HG03575 (cell line): ENCODE results near the gene MPV17L2.
"Not testable (repeated sequence)": the region's sequence is repeated elsewhere in the genome, so short reads cannot be mapped to it uniquely, and the experiment has no call there.

Experiments used
- ATAC-seq: cut with Tn5 transposase; IDR thresholded peaks from one replicate; pipeline ENCODE4 v1.9.1; 2021; ENCODE audit not compliant: unreplicated experiment, insufficient number of reproducible peaks, low FRiP score; ENCODE audit errors: extremely low read depth

Gene MPV17L2

GRCh38 chr19:18208098-18208951 lies 15.3 kb downstream of the MPV17L2 start:
- no peak for ATAC-seq

DNA sequence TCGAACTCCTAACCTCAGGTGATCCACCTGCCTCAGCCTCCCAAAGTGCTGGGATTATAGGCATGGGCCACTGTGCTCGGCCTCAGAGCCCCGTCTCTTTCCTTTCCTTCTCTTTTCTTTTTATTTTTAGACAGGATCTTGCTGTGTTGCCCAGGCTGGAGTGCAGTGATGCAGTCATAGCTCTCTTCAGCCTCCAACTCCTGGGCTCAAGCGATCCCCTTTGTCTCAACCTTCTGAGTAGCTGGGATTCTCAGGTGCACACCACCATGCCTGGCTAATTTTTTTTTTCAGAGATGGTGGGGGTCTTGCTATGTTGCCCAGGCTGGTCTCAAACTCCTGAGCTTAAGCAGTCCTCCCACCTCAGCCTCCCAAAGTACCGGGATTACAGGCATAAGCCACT lies 16.9 kb downstream of the MPV17L2 start:
- ATAC-seq = not testable (repeated sequence)

DNA sequence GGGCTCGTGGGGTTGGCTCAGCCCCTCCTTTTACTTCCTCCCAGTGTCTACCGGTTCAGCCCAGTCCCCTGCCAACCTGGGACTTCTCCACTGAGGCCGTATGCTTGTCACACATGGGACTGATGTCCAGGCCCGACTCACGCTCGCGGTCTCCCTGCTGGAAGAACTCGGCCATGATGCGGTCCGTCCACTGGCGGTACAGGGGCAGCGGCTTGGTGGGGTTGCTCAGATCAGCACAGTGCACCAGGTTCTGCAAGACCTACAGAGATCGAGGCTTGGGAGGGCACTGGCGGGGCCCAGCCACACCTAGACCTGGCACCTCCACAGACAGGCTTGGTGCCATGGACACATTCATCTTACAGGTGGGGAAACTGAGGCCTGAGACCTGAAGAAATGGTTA lies 18.7 kb downstream of the MPV17L2 start:
- no peak for ATAC-seq

DNA sequence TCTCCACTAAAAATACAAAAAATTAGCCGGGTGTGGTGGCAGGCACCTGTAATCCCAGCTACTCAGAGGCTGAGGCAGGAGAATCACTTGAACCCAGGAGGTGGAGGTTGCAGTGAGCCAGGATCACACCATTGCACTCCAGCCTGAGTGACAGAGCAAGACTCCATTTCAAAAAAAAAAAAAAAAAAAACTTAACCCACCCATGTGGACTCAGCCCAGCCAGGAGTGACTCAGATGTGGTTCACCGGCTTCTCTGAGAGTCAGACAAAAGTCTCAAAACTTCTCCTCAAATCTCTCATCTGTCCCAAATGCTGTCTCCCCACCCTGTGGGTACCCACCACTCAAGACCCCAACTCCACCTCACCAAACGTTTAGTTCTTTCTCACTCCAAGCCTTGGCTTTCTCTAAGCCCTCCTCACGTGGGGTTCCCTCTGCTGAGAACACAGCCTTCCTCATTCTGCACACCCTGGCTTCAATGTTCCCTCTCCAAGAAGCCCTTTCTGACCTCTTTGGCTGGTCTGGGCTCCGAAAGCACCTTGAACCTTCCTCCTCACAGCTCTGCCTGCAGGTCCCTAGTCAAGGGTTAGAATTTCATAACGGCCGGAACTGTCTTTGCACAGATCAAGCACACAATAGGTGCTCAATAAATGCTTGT lies 21.9 kb downstream of the MPV17L2 start:
- no peak for ATAC-seq

DNA sequence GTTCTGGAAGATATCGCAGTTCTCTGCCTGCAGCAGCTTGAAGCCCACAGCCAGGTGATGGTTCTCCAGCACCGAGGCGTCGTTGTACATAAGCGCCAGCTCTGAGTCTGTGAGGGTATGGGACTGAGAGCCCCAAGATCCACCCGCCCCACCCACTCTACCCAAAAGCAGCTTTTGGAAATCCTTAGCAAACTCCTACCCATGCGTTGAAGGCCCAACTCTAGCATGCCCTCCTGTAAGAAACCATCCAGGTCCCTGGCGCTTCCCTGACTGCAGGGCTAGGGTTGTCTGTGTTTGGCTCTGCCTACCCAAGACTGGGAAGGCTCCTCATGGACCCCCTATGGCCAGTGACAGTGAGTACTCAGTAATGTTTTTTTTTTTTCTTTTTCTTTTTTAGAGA lies 23.8 kb downstream of the MPV17L2 start:
- ATAC-seq = no peak

DNA sequence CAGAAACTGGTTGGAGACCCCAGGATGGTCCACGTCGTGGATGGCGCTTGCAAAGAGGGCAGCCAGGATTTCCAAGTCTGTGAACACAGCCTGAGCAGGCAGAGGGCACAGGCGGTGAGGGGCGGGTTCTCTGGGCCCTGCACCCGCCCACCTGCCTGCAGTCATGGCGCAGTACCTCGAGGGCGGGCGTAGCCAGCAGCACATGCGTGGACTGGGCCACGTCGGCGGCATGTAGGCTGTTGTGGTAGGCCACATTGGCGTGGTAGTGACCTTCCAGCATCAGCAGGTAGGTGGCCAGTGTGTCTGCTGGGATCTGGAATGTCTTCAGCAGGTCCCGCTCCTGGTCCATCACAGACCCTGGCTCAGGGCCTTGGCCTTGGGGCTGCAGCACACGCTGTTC lies 25.1 kb downstream of the MPV17L2 start:
- ATAC-seq = no peak

- ATAC-seq = no peak
These were observed 25.6 kb downstream of the MPV17L2 start for GRCh38 chr19:18218600-18218999.

GRCh38 chr19:18219911-18220631 lies 27.1 kb downstream of the MPV17L2 start:
- ATAC-seq = no peak

DNA sequence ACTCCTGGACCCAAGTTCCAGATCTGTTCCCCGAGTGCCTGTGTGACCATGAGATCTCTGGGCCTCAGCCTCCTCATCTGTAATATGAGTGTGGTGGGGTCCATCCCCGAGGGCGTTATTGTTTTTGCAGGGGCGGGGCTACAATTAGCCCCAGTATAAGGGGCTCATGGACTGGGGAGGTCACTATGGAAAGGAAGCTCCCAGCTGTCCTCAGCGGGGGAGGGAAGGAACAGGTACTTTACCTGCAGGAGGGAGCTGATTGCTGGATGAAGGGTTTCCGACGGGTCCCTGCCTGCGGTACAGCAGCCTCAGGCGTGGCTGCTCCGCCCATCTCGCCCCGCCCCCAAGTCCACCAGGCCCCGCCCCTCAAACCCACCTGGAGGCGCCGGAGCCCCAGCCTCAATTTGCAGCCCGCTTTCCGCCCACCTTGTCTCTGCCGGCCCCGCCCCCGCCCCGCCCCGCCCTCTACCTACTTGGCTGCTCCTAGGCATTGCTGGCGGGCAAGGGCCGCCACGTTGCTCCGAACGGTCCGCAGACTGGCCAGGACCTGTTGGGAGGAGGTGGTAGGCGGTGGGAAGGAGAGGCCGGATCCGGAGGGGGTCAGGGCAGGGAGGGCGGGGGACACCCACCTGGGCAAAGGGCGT lies 27.7 kb downstream of the MPV17L2 start:
- no peak for ATAC-seq

- ATAC-seq = no peak
These were observed 29.1 kb downstream of the MPV17L2 start for GRCh38 chr19:18221815-18222725.

DNA sequence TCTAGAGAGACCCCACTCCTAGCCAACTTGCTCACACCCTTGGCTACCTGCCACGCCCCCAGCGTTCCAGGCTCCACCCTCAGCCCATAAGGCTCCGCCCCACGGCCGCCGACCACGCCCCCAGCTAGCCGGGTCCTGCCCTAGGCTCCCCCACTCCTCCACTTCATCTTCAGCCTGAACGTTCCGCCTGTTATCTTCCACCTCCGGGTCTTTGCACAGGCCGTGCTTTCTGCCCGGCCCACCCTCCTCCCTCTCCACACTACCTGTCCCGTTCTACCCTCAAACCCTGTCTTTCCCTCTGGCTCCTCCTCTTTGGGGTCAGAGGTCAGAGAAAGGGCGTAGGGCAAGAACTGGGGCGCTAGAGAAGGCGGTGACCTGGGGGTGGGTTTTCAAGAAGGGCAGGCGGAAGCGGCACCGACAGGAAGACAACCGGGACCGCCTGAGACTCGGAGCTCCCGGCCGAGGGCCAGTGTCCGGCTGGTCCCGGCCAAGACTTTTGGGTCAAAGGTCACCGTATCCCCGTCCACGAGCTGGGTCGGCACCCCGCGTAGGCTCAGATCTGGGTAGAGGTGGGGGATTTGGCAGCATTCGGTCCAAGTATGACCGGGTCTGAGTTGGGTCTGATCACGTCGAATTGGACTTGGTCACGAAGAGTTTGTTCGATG lies 31.0 kb downstream of the MPV17L2 start:
- ATAC-seq = no peak

DNA sequence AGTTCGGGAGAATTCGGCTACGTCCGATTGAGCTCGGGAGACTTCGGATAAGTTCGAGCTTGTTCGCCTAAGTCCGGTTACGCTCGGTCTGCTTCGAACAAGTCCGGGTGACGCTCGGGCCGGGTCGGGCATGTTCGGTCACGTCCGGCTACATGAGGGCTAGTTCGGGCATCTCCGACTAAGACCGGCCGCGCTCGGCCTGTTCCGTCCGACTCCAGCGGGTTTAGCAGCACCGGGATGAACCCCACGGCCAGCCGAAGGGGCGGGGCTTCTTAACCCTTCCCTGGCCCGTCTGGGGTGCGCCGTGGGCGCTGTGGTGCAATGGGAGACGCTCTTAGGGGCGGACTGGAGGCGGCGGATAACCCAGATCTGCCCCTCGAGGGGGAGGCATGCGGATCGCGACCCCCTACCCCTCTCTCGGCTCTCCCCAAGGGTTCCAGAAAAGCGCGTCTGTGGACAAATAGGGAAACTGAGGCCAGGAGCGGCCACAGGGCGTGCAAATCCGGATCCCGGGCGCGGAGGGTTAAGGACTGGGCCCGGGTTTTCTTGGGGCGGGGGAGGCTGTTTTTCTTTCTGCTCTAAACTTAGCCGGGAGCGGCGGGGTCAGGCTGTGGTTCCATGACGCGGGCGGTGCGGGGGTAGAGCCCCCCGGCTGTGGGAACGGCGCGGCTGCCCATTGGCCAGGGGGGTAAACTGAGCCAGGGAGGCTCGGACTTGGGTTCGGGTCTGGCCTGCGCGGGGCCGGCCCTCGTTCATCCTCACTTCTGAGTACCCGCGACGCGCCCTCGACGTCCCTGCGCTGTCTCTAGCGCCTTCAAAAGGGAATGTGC lies 31.7 kb downstream of the MPV17L2 start:
- no peak for ATAC-seq

GRCh38 chr19:18225355-18225701 lies 32.3 kb downstream of the MPV17L2 start:
- no peak for ATAC-seq

GRCh38 chr19:18225702-18226468 lies 32.9 kb downstream of the MPV17L2 start, which contains the start of gene PDE4C:
PDE4C (minus strand) TSS chr19:18226438; CDS start chr19:18226415, 23 bp downstream.
- ATAC-seq = no peak

- ATAC-seq = no peak
These were observed 34.1 kb downstream of the MPV17L2 start for GRCh38 chr19:18226956-18227780.
